Measurements from ENCODE around the gene PRPF40A. TPM values are rescaled to one million over a fixed set of nuclear protein-coding genes. Genes with fewer than 3 reads are reported as not detected.

Gene PRPF40A
- total RNA-seq, 1 experiment from 2014 or later: 173 TPM

DNA sequence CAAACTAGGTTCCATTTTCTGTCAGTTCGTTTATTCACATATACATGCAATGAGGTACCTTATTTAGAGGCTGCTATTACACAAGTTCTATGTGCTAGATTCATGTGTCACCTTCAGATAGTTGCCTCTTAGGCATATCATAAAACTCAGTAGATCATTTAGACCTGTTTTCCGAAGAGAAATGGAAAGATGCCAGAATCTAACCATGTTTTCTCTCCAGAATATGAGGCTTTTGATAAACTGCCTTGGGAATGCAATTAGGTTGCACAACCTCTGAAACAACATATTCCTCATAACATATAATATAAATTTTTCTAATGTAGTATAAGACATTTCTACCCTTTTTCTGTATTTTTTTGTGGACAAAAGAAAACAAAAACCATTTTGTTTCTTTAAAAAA, 108.1 kb downstream of the PRPF40A start:
- Histone ChIP-seq H3K36me3 (ENCODE audit: insufficient read depth, low read length) (no peaks in the 10 kb centered on the region), H3K4me1 (ENCODE audit: low read length) (peaks cover 30% of the 10 kb centered on the region), H3K27ac (ENCODE audit: low read length) (no peak overlapping the region), H3K27me3 (ENCODE audit: low read length) (no peaks in the 10 kb centered on the region), H3K4me2 (ENCODE audit: low read depth, low read length, poor library complexity, severe bottlenecking) (no peak overlapping the region), H3K9me3 (ENCODE audit: low read length) (no peaks in the 10 kb centered on the region), H3K9me2 (replicated peaks; ENCODE audit: insufficient read depth, low read length) (no peaks in the 10 kb centered on the region), H3K9ac (ENCODE audit: low read length) (no peak overlapping the region), H3K4me3 (ENCODE audit: low read length) (no peak overlapping the region), H2AFZ (ENCODE audit: low read length) (no peak overlapping the region), H4K20me1 (ENCODE audit: insufficient read depth, low read depth, low read length) (no peaks in the 10 kb centered on the region), H3K79me2 (ENCODE audit: low read length) (no peaks in the 10 kb centered on the region)
- no peak for DNase-seq

DNA sequence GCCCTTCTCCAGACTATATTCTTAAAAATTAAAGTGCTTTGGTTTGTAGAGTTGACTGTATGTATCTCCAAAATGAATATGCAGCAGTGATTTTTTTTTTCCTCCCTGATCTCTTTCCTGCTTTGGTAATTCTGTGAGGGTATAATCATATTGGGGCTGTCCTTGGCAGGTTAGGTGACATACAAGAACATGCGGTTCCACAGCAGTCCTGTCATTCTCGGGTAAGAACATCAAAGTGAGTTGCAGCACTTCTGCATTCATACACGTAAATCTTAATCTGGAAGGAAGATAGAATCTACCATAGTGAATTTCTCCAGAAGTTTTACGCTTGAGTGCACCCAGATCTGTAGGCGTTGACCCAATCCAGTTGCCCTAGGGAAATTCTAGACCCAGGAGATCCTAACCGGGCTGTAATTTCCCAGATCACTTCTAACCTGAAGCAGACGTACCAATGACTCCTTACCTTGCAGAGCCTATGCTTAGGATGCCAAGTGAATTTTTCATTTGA, 109.4 kb downstream of the PRPF40A start:
- no peaks in the 10 kb centered on the region for H3K27me3 ChIP-seq (ENCODE audit: low read length)
- H3K4me2 ChIP-seq (ENCODE audit: low read depth, low read length, poor library complexity, severe bottlenecking): no peak overlapping the region
- no peaks in the 10 kb centered on the region for H3K9me2 ChIP-seq (replicated peaks; ENCODE audit: insufficient read depth, low read length)
- no peak overlapping the region for H3K9ac ChIP-seq (ENCODE audit: low read length)
- no peaks in the 10 kb centered on the region for H3K9me3 ChIP-seq (ENCODE audit: low read length)
- no peaks in the 10 kb centered on the region for H4K20me1 ChIP-seq (ENCODE audit: insufficient read depth, low read depth, low read length)
- no peak overlapping the region for H3K27ac ChIP-seq (ENCODE audit: low read length)
- no peak for DNase-seq
- peaks cover 17% of the 10 kb centered on the region for H3K4me1 ChIP-seq (ENCODE audit: low read length)
- no peaks in the 10 kb centered on the region for H3K36me3 ChIP-seq (ENCODE audit: insufficient read depth, low read length)
- no peaks in the 10 kb centered on the region for H3K79me2 ChIP-seq (ENCODE audit: low read length)
- no peak overlapping the region for H2AFZ ChIP-seq (ENCODE audit: low read length)
- no peak overlapping the region for H3K4me3 ChIP-seq (ENCODE audit: low read length)

DNA sequence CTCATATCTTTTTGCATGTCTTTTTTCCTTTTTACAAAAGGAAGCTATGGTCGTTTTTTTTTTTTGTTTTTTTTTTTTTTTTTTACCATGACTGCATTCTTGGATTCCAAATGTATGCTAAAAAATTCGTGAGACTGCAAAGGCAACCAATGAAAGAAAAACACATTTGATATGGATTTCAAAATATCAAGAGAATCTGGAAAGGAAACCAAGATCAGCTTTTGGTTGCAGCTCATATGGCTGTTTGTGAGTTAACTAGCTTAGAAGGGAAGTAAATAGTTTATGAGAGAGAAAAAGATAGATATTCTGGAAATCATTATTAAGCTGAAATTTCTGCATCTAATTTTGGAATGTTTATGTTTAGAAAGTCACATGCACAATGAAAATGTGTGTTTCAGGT, 110.3 kb downstream of the PRPF40A start:
- Histone ChIP-seq H3K4me3 (ENCODE audit: low read length) (no peak overlapping the region), H4K20me1 (ENCODE audit: insufficient read depth, low read depth, low read length) (no peaks in the 10 kb centered on the region), H2AFZ (ENCODE audit: low read length) (no peak overlapping the region), H3K4me1 (ENCODE audit: low read length) (peaks cover 8% of the 10 kb centered on the region), H3K27me3 (ENCODE audit: low read length) (no peaks in the 10 kb centered on the region), H3K9me3 (ENCODE audit: low read length) (no peaks in the 10 kb centered on the region), H3K36me3 (ENCODE audit: insufficient read depth, low read length) (no peaks in the 10 kb centered on the region), H3K27ac (ENCODE audit: low read length) (no peak overlapping the region), H3K9me2 (replicated peaks; ENCODE audit: insufficient read depth, low read length) (no peaks in the 10 kb centered on the region), H3K9ac (ENCODE audit: low read length) (no peak overlapping the region), H3K79me2 (ENCODE audit: low read length) (no peaks in the 10 kb centered on the region), H3K4me2 (ENCODE audit: low read depth, low read length, poor library complexity, severe bottlenecking) (no peak overlapping the region)
- DNase-seq: no peak

DNA sequence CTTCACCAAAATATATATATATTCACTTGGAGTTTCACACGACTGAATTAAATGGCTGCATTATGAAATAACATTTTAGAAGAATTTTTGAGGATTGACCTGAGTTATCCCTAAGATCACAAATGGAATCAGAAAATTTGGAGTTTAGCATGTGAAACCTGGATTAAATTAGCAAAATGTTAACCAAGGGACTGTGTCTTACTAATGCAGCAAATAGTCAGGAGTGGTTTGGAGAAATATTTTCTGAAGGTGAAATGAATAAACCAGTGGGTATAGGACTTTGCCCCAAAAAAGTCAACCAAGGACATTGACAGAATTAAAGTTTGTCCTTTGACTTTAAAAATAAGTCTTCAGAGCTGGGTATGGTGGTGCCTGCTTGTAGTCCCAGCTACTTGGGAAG, 111.2 kb downstream of the PRPF40A start:
- no peaks in the 10 kb centered on the region for H3K79me2 ChIP-seq (ENCODE audit: low read length)
- DNase-seq: no peak
- H3K27ac ChIP-seq (ENCODE audit: low read length): no peak overlapping the region
- no peaks in the 10 kb centered on the region for H3K27me3 ChIP-seq (ENCODE audit: low read length)
- no peaks in the 10 kb centered on the region for H3K36me3 ChIP-seq (ENCODE audit: insufficient read depth, low read length)
- H4K20me1 ChIP-seq (ENCODE audit: insufficient read depth, low read depth, low read length): no peaks in the 10 kb centered on the region
- no peaks in the 10 kb centered on the region for H3K4me1 ChIP-seq (ENCODE audit: low read length)
- no peak overlapping the region for H3K4me2 ChIP-seq (ENCODE audit: low read depth, low read length, poor library complexity, severe bottlenecking)
- H3K9me3 ChIP-seq (ENCODE audit: low read length): no peaks in the 10 kb centered on the region
- H3K9me2 ChIP-seq (replicated peaks; ENCODE audit: insufficient read depth, low read length): no peaks in the 10 kb centered on the region
- H3K9ac ChIP-seq (ENCODE audit: low read length): no peak overlapping the region
- H3K4me3 ChIP-seq (ENCODE audit: low read length): no peak overlapping the region
- no peak overlapping the region for H2AFZ ChIP-seq (ENCODE audit: low read length)

DNA sequence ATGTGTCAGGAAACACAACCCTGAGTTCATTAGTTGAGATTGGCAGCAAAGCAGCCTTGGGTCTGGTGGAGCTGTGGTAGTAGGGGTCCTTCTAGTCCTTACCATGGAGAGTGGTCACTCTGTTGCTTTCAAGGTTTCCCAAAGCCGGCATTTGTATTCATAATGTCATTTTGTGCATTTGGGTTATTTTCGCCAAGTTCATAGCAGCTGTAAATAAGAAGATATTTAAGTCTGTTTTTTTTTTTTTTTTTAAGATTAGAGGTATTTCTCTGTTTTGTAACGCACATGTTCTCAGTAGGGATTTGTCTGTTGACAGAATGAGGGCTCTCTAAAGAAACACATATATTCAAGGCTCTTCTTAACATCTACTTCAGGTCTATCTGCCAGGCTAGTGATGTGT, 114.1 kb downstream of the PRPF40A start:
- Histone ChIP-seq H3K9ac (ENCODE audit: low read length) (no peak overlapping the region), H2AFZ (ENCODE audit: low read length) (no peak overlapping the region), H3K36me3 (ENCODE audit: insufficient read depth, low read length) (no peaks in the 10 kb centered on the region), H3K4me1 (ENCODE audit: low read length) (no peaks in the 10 kb centered on the region), H3K9me3 (ENCODE audit: low read length) (no peaks in the 10 kb centered on the region), H3K79me2 (ENCODE audit: low read length) (no peaks in the 10 kb centered on the region), H3K27ac (ENCODE audit: low read length) (no peak overlapping the region), H3K4me3 (ENCODE audit: low read length) (no peak overlapping the region), H3K4me2 (ENCODE audit: low read depth, low read length, poor library complexity, severe bottlenecking) (no peak overlapping the region), H3K9me2 (replicated peaks; ENCODE audit: insufficient read depth, low read length) (no peaks in the 10 kb centered on the region), H3K27me3 (ENCODE audit: low read length) (no peaks in the 10 kb centered on the region), H4K20me1 (ENCODE audit: insufficient read depth, low read depth, low read length) (no peaks in the 10 kb centered on the region)
- no peak for DNase-seq

DNA sequence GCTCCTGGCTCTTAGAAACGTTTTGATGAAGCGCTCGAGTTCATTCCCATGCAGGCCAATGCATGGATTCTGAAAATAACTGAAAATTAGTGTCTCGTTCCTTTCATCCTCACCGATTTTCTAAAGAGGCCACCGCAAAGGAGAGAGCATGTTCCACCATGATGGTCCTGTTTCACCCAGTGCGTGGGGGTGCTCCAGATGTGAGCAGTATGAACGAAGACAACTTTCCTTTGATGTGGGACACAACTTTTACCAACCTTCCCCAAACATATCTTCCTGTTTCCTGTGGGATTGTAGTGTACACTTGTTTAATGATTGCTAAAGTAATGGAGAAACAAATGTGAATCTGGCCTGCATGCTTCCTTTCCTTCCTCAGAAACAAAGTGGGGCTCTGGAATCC, 114.5 kb downstream of the PRPF40A start:
- Histone ChIP-seq H3K9me2 (replicated peaks; ENCODE audit: insufficient read depth, low read length) (no peaks in the 10 kb centered on the region), H3K36me3 (ENCODE audit: insufficient read depth, low read length) (no peaks in the 10 kb centered on the region), H3K27ac (ENCODE audit: low read length) (no peak overlapping the region), H3K4me1 (ENCODE audit: low read length) (no peaks in the 10 kb centered on the region), H3K9ac (ENCODE audit: low read length) (no peak overlapping the region), H3K27me3 (ENCODE audit: low read length) (no peaks in the 10 kb centered on the region), H2AFZ (ENCODE audit: low read length) (no peak overlapping the region), H4K20me1 (ENCODE audit: insufficient read depth, low read depth, low read length) (no peaks in the 10 kb centered on the region), H3K79me2 (ENCODE audit: low read length) (no peaks in the 10 kb centered on the region), H3K4me2 (ENCODE audit: low read depth, low read length, poor library complexity, severe bottlenecking) (no peak overlapping the region), H3K4me3 (ENCODE audit: low read length) (no peak overlapping the region), H3K9me3 (ENCODE audit: low read length) (no peaks in the 10 kb centered on the region)
- DNase-seq: no peak

Other genes starting within 250 kb of the PRPF40A start
- 29.5 and 69.7 TPM in 2 replicates for gene ARL6IP6, start 1.2 kb upstream of the PRPF40A start, total RNA-seq (2014; rRNA removed; shearing (Covaris generic); ENCODE audit: low replicate concordance)